ENCODE measurements around the gene SPNS3.

DNA sequence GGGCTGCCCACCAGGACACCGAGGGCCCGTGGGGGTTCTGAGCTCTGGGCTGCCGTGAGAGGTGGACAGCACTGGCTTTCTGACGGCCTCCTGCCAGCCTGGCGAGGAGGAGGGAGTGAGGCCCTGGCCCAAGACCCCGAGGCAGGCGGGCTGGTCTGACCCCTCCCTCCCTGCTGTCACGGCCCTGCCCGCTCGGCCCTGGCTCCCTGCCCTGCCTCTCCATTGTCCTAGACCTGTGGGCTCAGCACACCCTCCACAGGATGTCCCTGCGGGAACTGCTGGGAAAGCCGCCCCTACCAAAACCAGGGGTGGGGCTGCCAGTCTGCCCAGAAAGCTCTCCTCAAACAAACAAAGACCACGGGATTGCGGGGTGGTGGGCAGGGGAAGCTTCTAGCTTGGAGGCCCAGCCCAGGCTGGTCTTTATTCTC lies 85.6 kb downstream of the SPNS3 start:
- no peak for TF ChIP-seq CTCF (conservative IDR thresholded peaks at IDR 0.05; ENCODE audit: low read length)
- TF ChIP-seq EZH2phosphoT487 (IDR thresholded peaks at IDR 0.05; ENCODE audit: borderline replicate concordance, low read depth, low read length) = no peak

Data from OCI-LY7 (cell line).